ENCODE results near the gene RCSD1.

- TF ChIP-seq CTCF (IDR thresholded peaks at IDR 0.05) (no peak), POLR2A (IDR thresholded peaks at IDR 0.05) (no peak), POLR2AphosphoS5 (IDR thresholded peaks at IDR 0.05) (no peak)
Measured at GRCh38 chr1:167666416-167666815, 36.4 kb downstream of the RCSD1 start.
